GM21717 (cell line): ENCODE data around the gene MYCBP2.
A peak's percentile ranks its signal among the peaks of the same experiment; 100 is the strongest.
"Not testable (repeated sequence)": the region's sequence is repeated elsewhere in the genome, so short reads cannot be mapped to it uniquely, and the experiment has no call there.

ENCODE experiments used
- ATAC-seq: cut with Tn5 transposase; IDR thresholded peaks from one replicate; pipeline ENCODE4 v1.9.1; 2021; ENCODE audit warnings: mild to moderate bottlenecking, moderate library complexity; ENCODE audit not compliant: unreplicated experiment

Gene MYCBP2

GRCh38 chr13:77040835-77041234 lies 286.1 kb downstream of the MYCBP2 start:
- no peak for ATAC-seq

- no peak for ATAC-seq
Measured at GRCh38 chr13:77040076-77040475, 286.8 kb downstream of the MYCBP2 start.

- no peak for ATAC-seq
Measured at GRCh38 chr13:77038907-77039480, 287.9 kb downstream of the MYCBP2 start.

- ATAC-seq, result no peak
Measured at GRCh38 chr13:77036279-77036678, 290.6 kb downstream of the MYCBP2 start.

GRCh38 chr13:77034881-77035280 lies 292.0 kb downstream of the MYCBP2 start:
- ATAC-seq, result no peak

DNA sequence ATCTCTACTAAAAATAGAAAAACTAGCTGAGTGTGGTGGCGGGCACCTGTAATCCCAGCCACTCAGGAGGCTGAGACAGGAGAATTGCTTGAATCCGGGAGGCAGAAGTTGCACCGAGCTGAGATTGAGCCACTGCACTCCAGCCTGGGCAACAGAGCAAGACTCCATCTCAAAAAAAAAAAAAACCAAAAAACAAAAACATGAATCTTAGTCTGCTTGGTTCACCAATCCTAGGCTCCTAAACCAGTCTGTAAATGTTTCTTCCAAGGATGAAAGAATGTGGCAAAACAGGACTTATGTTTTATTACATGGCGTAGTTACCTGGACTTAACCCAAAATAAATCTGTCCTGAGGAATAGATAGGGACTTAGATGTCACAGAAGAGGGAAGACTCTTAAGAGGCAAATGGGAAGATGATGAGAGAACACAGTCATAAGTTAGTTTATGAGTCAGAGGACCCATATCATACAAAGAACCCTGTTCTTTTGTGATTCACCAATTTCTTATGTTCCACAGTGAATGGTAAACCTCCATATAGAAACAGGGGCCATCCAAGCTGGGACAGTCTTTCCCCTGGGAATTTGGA lies 293.1 kb downstream of the MYCBP2 start:
- no peak for ATAC-seq

GRCh38 chr13:77031656-77032243 lies 295.1 kb downstream of the MYCBP2 start:
- no peak for ATAC-seq

DNA sequence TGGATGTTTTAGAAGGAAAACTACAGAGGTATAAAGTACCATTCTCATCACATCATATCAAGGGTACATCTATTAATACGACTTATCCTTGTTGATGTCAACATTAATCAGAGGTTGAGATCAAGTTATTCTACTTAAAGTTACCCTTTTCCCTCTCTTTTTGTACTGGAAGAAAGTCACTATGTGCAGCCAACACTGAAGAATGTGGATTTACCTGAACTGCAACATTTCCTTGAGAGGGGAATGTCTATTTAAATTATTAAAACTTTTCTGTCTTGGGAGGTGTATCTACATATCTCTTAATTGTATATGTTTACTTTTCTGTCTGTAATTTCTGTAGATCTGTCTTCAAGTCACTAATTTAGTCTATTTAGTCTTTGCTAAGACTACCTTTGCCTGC lies 297.5 kb downstream of the MYCBP2 start:
- ATAC-seq, result no peak

DNA sequence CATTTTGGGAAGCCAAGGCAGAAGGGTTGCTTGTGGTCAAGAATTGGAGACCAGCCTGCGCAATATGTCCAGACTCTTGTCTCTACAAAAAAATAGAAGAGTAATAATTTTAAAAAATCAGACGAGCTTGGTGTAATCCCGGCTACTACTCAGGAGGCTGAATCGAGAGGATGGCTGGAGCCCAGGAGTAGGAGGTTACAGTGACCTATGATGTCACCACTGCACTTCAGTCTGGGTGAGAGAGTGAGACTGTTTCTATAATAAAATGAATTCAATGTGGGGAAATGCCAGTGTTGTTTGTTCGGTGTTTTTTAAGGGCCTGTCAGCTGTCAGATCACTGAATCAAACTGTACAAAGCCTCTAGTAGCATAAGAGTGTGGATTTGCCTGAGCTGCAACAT lies 298.7 kb downstream of the MYCBP2 start:
- ATAC-seq, result no peak

- ATAC-seq, result peak; percentile 67
Measured at GRCh38 chr13:77026861-77027621, 299.9 kb downstream of the MYCBP2 start, which contains the start of gene FBXL3. FBXL3 (minus strand) TSS chr13:77027159; CDS start chr13:77021860, 5,299 bp downstream.

DNA sequence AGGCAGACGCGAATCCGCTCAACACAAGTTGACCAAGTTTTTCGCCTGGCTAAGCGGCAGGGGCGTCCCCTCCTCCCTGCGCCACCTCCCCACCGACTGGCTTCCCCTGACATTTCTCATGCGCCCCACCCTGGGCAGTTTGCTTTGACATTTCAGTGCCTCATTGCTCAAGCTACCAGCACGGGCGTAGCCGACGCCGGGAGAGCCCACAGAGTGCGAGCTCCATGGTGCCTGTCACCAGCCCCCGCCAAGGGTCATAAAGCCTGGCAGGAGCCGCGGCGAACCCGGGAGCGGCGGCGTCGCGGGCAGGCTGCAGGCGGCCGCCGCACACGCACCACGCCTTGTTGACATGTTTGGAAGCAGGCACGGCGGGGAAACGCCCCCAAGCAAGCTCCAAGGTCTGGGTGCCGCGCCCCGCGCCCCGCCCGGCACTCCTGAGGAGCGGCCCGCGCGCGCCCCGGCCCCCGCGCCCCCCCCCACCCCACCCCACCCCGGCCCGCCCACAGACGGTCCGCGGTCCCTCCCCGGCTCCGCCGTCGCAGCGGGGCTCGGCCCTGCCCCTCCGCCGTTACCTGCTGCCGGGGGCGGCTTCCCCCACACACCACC lies 300.5 kb downstream of the MYCBP2 start:
- ATAC-seq, result peak; percentile 57

DNA sequence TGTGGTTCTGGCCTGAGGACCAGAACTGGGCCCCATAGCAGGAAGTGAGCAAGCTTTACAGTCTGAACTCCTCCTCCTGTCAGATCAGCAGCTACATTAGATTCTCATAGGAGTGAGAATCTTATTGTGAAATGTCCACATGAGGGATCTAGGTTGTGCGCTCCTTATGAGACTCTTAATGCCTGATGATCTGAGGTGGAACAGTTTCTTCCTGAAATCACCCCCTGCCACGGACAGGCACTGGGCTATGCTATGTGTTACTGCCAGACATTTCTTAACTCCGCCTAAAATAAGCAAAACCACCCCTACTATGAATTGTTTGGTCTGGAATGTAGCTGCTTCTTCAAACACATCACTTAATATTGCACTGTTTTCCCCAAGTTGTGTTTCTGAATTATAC lies 304.6 kb downstream of the MYCBP2 start:
- no peak for ATAC-seq

DNA sequence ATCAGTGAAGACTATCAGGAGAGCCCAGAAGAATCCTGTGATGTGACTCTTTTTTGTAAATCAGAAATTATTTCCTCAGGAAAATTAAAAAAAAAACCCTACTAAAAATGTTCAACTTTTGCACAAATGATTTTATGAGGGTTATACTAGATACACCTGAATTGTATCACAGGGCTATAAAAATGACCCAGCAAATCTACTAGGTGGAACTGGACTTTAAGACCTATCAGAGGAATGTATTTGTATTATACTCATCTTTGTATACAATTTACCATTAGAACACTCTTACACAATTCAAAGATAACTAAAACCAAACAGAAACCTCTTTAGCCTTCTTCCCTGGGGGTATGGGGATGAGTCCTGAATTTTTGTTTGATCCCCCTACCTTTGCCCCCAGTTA lies 307.1 kb downstream of the MYCBP2 start:
- no peak for ATAC-seq

GRCh38 chr13:77016888-77017623 lies 309.8 kb downstream of the MYCBP2 start:
- ATAC-seq, result no peak

GRCh38 chr13:77016251-77016812 lies 310.6 kb downstream of the MYCBP2 start:
- no peak for ATAC-seq

DNA sequence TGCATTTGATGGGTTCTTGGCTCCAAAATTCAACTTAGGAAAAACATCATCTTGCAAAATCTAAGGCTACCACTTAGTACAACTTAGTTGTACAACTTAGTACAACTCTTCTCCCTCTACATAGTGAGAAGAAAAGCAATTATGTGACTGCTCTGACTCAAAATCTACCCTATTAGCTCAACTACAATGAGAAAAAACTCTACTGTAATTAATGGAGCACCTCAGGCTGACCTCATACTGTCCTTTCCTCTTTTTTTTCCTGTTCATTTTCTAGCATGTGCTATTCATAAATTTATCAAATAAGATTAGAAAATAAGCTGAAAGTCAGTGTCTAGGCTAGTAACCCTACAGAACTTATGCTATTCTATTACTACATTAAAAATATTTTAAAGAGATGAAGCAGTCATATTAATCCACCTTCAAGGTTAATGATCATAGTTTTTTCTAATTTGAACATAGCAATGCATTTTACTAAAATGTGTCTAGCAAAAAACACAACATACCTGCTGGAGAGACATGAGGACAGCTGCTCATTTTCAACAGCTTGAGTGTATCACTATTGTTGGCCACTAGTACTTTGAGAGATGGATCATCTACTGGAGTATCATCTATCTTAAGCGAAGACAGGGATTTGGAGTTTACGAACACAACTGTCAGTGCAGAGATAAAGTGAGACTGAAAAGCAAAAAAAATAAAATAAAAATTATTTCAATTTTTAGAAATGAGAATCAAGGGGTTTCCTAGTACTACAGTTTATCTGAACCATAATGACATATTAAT lies 311.8 kb downstream of the MYCBP2 start:
- no peak for ATAC-seq

DNA sequence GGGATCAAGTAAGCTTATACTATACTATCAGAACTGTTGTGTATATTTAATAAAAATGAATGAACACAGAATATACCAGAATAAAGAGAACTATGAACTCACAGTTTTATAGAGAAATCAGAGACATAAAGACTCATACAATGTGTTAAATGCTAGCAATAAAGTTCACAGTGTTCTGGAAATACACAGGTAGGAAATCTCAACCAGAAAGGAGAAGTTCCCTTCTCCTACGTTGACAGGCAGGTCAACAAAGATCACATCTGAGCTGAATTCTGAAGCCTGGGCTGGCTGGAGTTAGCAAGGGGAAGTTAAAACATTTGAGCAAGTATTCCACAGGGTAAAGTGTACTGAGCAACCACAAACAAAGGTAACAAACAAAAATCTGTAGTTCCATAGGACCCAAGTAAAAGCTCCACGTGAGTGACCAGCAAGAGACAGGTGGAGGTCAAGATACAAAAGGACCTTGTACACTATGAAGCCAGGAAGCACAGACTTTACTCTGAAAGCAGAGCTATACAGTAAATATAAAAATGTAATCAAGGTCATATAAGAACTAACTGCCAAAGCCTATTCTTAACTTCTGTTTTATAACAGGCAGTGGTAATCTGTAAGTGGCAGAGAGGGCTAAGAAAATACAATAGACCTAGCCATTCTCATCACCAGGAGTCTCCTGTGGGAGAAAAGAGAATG lies 312.9 kb downstream of the MYCBP2 start:
- no peak for ATAC-seq

DNA sequence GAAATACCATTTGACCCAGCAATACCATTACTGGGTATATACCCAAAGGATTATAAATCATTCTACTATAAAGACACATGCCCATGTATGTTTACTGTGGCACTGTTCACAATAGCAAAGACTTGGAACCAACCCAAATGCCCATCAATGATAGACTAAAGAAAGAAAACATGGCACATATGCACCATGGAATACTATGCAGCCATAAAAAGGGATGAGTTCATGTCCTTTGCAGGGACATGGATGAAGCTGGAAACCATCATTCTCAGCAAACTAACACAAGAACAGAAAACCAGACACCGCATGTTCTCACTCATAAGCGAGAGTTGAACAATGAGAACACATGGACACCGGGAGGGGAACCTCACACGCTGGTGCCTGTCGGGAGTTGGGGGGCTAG lies 317.2 kb downstream of the MYCBP2 start:
- not testable (repeated sequence) for ATAC-seq

- ATAC-seq, result no peak
Measured at GRCh38 chr13:77009011-77009410, 317.9 kb downstream of the MYCBP2 start.
